GM12873 (cell line): ENCODE measurements around the gene GGN.

ENCODE experiments used
- TF ChIP-seq, protein P1 (sequence below): IDR thresholded peaks from 2 replicates; pipeline ENCODE4 v1.5.1; 2012; ENCODE audit warnings: low read depth, mild to moderate bottlenecking, moderate library complexity, low read length, control low read depth; ENCODE audit not compliant: insufficient read depth; ENCODE audit errors: missing control alignments

Gene GGN

GRCh38 chr19:38395381-38396114 is 7.7 kb upstream of the GGN start:
- TF ChIP-seq, protein P1, sequence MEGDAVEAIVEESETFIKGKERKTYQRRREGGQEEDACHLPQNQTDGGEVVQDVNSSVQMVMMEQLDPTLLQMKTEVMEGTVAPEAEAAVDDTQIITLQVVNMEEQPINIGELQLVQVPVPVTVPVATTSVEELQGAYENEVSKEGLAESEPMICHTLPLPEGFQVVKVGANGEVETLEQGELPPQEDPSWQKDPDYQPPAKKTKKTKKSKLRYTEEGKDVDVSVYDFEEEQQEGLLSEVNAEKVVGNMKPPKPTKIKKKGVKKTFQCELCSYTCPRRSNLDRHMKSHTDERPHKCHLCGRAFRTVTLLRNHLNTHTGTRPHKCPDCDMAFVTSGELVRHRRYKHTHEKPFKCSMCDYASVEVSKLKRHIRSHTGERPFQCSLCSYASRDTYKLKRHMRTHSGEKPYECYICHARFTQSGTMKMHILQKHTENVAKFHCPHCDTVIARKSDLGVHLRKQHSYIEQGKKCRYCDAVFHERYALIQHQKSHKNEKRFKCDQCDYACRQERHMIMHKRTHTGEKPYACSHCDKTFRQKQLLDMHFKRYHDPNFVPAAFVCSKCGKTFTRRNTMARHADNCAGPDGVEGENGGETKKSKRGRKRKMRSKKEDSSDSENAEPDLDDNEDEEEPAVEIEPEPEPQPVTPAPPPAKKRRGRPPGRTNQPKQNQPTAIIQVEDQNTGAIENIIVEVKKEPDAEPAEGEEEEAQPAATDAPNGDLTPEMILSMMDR: no peak

GRCh38 chr19:38394488-38394887 is 6.7 kb upstream of the GGN start:
- TF ChIP-seq, protein P1: no peak

- TF ChIP-seq, protein P1: no peak
Observed at GRCh38 chr19:38392707-38393308, 5.0 kb upstream of the GGN start.

DNA sequence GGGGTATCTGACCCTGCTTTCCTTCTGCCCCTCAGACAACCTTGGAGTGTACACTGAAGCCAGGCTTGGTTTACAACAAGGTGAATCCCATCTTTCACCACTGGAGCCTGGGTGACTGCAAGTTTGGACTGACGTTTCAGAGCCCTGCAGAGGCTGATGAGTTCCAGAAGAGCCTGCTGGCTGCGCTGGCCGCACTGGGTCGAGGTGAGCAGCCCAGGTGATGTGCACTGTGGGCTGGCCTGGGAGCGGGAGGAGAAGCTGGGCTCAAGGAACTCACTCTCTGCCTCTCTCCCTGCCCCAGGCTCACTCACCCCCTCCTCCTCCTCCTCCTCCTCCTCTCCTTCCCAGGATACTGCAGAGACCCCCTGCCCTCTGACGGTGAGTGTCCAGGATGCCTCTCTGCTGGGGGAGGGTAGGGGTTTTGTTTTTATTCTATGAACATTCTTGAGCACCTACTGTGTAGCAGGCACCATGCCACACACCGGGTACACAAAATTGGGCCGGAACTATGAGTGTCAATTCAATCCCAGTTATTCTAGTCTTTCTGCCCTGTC is 4.2 kb upstream of the GGN start:
- TF ChIP-seq, protein P1: no peak

- TF ChIP-seq, protein P1: no peak
Observed at GRCh38 chr19:38389957-38390924, 2.4 kb upstream of the GGN start.

DNA sequence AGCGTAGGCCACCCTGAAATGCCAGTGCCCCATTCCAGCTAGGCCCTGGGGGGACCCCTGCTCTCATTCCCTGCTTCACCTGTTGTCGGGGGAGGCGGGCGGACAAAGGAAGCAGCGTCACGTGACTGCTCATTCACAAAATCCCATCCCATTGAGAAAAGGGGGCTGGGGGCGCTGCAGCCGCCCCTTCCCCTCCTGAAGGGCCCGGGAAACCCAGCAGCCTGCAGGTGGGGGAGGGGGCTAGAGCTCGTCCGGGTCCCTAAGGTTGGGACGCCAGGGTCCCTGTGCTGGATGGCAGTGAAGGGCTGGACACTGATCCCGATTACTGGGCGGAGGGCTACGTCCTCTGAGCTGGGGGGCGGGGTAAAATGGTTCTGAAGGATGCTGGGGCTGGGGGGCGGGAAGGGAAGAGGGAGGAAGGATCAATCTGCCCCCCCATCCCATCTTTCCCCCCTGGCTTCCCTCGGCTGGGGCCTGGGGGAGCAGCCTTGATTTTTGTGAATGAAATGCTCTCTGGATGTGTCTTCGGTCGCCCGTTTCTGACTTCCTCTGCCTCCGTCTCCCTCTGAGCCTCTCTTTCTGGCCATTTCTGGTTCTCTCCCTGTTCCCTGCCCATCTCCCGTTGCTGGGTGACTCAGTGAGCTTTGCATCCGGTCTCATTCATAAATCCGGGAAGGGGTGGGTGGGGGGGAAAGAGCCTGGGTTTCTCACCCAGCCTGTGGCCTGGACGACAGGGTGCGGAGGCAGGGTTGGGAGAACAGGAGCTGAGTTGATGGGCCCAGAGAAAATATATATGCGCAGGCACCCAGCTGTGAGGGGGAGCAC is 1.5 kb upstream of the GGN start:
- TF ChIP-seq, protein P1: no peak
